K562 (cell line): ENCODE data around the gene GRAMD2B.

Experiments
- ZFP36 ChIP-seq: fragments of 150-350 bp; IDR thresholded peaks from 2 replicates; pipeline ENCODE4 v1.6.1; 2018; ENCODE audit warnings: low read length, low read depth; ENCODE audit not compliant: partially characterized antibody
- ZNF347 ChIP-seq: fragments of 450-650 bp; formaldehyde crosslinking; IDR thresholded peaks from 2 replicates; pipeline ENCODE4 v1.4.0; 2020; ENCODE audit warnings: low read depth, mild to moderate bottlenecking, moderate library complexity

DNA sequence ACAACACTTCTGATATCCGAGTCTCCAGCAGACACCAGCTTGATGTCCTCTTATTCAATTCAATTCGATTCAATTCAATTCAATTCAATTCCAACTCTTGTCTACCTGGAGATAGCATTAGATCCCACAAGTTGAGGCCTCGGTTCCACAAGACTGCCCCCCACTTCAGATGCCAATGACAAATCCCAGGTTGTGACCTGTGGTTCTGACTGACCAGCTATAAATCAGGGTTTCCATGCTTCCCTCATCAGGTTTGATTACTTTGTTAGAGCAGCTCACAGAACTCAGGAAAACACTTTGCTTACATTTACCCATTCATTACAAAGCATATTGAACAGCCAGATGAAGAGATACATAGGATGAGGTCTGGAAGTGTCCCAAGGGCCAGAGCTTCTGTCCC lies 89.2 kb downstream of the GRAMD2B start:
- TF ChIP-seq ZNF347 (CRISPR knock-in tag) (no peak), ZFP36 (no peak)
